GM13976 (cell line): ENCODE data around the gene BTBD18.
"Not testable (repeated sequence)": the region's sequence is repeated elsewhere in the genome, so short reads cannot be mapped to it uniquely, and the experiment has no call there.

Experiments
- DNase-seq: peaks from one replicate; pipeline ENCODE4 v3.0.0; 2012; ENCODE audit warnings: low spot score
- in situ Hi-C: fragments of 300-500 bp; cut with MboI; formaldehyde crosslinking; loops from one replicate; pipeline ENCODE4 v1.12.0; 2022; ENCODE audit warnings: low sequenced_read_pairs, mixed read lengths, inconsistent platforms; ENCODE audit not compliant: unreplicated experiment
- TF ChIP-seq, protein P1 (sequence below): IDR thresholded peaks from 2 replicates; pipeline ENCODE4 v1.5.1; 2012; ENCODE audit warnings: borderline replicate concordance, mild to moderate bottlenecking; ENCODE audit not compliant: insufficient read depth; ENCODE audit errors: extremely low read depth, missing control alignments, control extremely low read depth

The BTBD18 gene

GRCh38 chr11:57728829-57729228, 22.8 kb downstream of the BTBD18 start:
- TF ChIP-seq, protein P1, sequence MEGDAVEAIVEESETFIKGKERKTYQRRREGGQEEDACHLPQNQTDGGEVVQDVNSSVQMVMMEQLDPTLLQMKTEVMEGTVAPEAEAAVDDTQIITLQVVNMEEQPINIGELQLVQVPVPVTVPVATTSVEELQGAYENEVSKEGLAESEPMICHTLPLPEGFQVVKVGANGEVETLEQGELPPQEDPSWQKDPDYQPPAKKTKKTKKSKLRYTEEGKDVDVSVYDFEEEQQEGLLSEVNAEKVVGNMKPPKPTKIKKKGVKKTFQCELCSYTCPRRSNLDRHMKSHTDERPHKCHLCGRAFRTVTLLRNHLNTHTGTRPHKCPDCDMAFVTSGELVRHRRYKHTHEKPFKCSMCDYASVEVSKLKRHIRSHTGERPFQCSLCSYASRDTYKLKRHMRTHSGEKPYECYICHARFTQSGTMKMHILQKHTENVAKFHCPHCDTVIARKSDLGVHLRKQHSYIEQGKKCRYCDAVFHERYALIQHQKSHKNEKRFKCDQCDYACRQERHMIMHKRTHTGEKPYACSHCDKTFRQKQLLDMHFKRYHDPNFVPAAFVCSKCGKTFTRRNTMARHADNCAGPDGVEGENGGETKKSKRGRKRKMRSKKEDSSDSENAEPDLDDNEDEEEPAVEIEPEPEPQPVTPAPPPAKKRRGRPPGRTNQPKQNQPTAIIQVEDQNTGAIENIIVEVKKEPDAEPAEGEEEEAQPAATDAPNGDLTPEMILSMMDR = no peak
- DNase-seq = no peak
- in situ Hi-C loops = no loop called here

GRCh38 chr11:57727185-57727584, 24.4 kb downstream of the BTBD18 start:
- DNase-seq = no peak
- TF ChIP-seq, protein P1 = no peak
- in situ Hi-C loops = no loop called here

DNA sequence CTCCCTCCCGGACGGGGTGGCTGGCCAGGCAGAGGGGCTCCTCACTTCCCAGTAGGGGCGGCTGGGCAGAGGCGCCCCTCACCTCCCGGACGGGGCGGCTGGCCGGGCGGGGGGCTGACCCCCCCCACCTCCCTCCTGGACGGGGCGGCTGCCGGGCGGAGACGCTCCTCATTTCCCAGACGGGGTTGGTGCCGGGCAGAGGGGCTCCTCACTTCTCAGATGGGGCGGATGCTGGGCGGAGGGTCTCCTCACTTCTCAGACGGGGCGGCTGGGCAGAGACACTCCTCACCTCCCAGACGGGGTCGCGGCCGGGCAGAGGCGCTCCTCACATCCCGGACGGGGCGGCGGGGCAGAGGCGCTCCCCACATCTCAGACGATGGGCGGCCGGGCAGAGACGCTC, 34.9 kb downstream of the BTBD18 start:
- DNase-seq, in situ Hi-C loops: not testable (repeated sequence)

GRCh38 chr11:57713835-57714234, 37.8 kb downstream of the BTBD18 start:
- TF ChIP-seq, protein P1 = no peak
- in situ Hi-C loops = no loop called here
- no peak for DNase-seq

GRCh38 chr11:57712256-57713150, 39.1 kb downstream of the BTBD18 start, which contains the start of gene TMX2:
Gene TMX2 (plus strand): TSS chr11:57712593. CDS start chr11:57712619, 26 bp downstream.
- TF ChIP-seq, protein P1 = no peak

DNA sequence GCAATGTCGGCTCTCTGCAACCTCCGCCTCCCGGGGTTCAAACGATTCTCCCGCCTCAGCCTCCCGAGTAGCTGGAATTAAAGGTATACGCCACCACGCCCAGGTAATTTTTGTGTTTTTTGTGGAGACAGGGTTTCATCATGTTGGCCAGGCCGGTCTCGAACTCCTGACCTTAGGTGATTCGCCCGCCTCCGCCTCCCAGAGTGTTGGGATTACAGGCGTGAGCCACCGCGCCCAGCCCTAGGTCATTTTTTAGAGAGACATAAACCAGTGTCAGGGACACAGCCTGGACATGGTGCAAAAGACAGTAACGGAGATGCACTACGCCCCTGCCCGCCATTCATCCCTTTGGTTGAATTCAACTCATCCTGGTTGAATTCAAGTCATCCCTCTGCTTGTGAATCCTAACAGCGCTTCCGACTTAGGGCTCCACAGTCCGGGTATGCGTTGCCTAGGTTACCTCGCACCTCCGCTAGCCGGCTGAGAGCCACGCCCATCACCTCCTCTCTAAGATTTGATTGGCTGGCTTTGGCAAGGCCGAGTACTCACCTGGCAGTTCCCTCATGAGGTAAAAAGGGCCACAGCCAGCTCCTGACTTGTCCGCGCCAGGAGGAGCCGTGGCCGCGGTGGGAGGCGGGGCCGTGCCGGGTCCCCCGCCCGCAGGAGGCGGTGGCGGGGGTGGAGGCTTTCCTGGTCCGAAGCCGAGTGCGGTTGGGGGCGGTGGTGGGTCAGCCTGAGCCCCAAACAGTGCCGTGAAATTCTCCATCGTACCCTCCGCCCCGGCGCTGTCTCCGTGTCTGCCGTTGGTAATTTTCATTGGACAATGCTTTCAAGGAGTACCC, 40.0 kb downstream of the BTBD18 start, which contains the start of gene MED19:
Gene MED19 (minus strand): TSS at position 802 of the 842 bp plus-strand sequence. CDS start 36 bp downstream, at position 766.
- in situ Hi-C loops = no loop called here
- peak; percentile 83 for DNase-seq
- TF ChIP-seq, protein P1 = no peak

More at GRCh38 chr11:57712256-57713150, 39.1 kb downstream of the BTBD18 start, which contains the start of gene TMX2:
- peak; percentile 93 for DNase-seq
- in situ Hi-C loops = no loop called here

DNA sequence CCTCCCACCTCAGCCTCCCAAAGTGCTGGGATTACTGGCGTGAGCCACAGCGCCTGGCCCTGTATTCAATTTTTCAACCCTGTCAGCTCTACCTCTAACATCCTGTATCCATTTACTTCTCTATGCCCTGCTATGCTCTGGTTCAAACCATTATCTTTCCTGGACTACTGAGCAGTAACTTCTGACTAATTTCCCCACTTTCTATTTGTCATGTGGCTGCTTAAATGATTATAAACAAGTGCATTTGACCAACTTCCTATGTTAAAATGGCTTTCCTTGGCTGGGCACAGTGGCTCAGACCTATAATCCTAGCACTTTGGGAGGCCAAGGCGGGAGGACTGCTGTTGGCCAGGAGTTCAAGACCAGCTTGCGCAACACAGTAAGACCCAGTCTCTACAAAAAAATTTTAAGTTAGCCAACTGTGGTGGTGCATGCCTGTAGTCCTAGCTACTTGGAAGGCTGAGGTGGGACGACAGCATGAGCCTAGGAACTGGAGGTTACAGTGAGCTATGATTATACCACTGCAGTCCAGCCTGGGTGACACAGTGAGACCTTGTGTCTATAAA, 41.7 kb downstream of the BTBD18 start:
- in situ Hi-C loops = no loop called here
- DNase-seq = no peak

DNA sequence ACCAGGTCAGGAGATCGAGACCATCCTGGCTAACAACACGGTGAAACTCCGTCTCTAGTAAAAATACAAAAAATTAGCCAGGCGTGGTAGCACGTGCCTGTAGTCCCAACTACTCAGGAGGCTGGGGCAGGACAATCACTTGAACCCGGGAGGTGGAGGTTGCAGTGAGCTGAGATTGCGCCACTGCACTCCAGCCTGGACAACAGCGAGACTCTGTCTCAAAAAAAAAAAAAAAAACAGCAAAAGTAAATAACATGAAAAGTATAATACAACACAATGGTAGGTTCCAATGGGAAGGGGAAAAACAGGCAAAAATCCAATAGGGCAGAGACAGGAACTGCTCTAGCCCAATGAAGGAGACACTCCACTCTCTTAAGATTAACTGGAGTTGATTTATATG, 46.2 kb downstream of the BTBD18 start:
- in situ Hi-C loops, DNase-seq: not testable (repeated sequence)

More for the DNA sequence above, 41.7 kb downstream of the BTBD18 start:
- TF ChIP-seq, protein P1 = no peak
